MM.1S (cell line): ENCODE measurements around the gene RNF34.

Experiments used
- DNase-seq: peaks from one replicate; pipeline ENCODE4 v3.0.0-alpha.2; 2015
- H2AFZ ChIP-seq: fragments of 300-600 bp; sonication (generic); 2 replicates; pipeline ENCODE4 v1.6.0; 2016; ENCODE audit warnings: antibody characterized with exemption, low read length
- H3F3A ChIP-seq: fragments of 300-600 bp; sonication (generic); 2 replicates; pipeline ENCODE4 v1.6.1; 2016; ENCODE audit warnings: mild to moderate bottlenecking, antibody characterized with exemption, low read length, moderate library complexity, mixed read lengths; ENCODE audit not compliant: insufficient read depth
- H3K27ac ChIP-seq: fragments of 300-600 bp; sonication (generic); 2 replicates; pipeline ENCODE4 v1.5.1; 2016; ENCODE audit warnings: mild to moderate bottlenecking, low read length
- H3K27me3 ChIP-seq: fragments of 300-600 bp; sonication (generic); replicated peaks from 2 replicates; pipeline ENCODE4 v1.6.0; 2016; ENCODE audit warnings: low read length; ENCODE audit not compliant: insufficient read depth
- H3K36me3 ChIP-seq: fragments of 300-600 bp; sonication (generic); replicated peaks from 2 replicates; pipeline ENCODE4 v1.6.1; 2016; ENCODE audit warnings: mild to moderate bottlenecking, low read length, mixed read lengths; ENCODE audit not compliant: insufficient read depth
- H3K4me1 ChIP-seq: fragments of 300-600 bp; sonication (generic); 2 replicates; pipeline ENCODE4 v1.6.1; 2016; ENCODE audit warnings: low read length, mixed read lengths
- H3K4me2 ChIP-seq: fragments of 300-600 bp; sonication (generic); 2 replicates; pipeline ENCODE4 v1.6.0; 2016; ENCODE audit warnings: low read depth, low read length
- H3K4me3 ChIP-seq: fragments of 300-600 bp; sonication (generic); 2 replicates; pipeline ENCODE4 v1.5.1; 2016; ENCODE audit warnings: low read length, mixed read lengths
- H3K79me2 ChIP-seq: fragments of 300-600 bp; sonication (generic); 2 replicates; pipeline ENCODE4 v1.6.1; 2016; ENCODE audit warnings: mixed run types, low read length, mixed read lengths
- H3K9ac ChIP-seq: fragments of 300-600 bp; sonication (generic); 2 replicates; pipeline ENCODE4 v1.6.1; 2016; ENCODE audit warnings: low read length, mixed read lengths
- H3K9me2 ChIP-seq: fragments of 300-600 bp; sonication (generic); replicated peaks from 2 replicates; pipeline ENCODE4 v1.6.1; 2016; ENCODE audit warnings: mild to moderate bottlenecking, low read length, mixed read lengths; ENCODE audit not compliant: insufficient read depth
- H3K9me3 ChIP-seq: fragments of 300-600 bp; sonication (generic); replicated peaks from 2 replicates; pipeline ENCODE4 v1.6.1; 2016; ENCODE audit warnings: mild to moderate bottlenecking, low read length, mixed read lengths; ENCODE audit not compliant: insufficient read depth
- H4K20me1 ChIP-seq: fragments of 300-600 bp; sonication (generic); 2 replicates; pipeline ENCODE4 v1.6.1; 2016; ENCODE audit warnings: mild to moderate bottlenecking, low read length, moderate library complexity, mixed read lengths; ENCODE audit not compliant: insufficient read depth
- EZH2 ChIP-seq: fragments of 300-600 bp; sonication (generic); optimal IDR thresholded peaks from 2 replicates; pipeline ENCODE3; 2017; ENCODE audit warnings: low read depth, mild to moderate bottlenecking, antibody characterized with exemption, low read length, mixed read lengths
- EZH2phosphoT487 ChIP-seq: fragments of 300-600 bp; sonication (generic); IDR thresholded peaks from 2 replicates; pipeline ENCODE4 v1.6.1; 2018; ENCODE audit warnings: antibody characterized with exemption, low read length
- TF ChIP-seq, protein P1 (sequence below): fragments of 300-600 bp; sonication (generic); IDR thresholded peaks from 2 replicates; pipeline ENCODE4 v1.5.1; 2016; ENCODE audit warnings: antibody characterized with exemption, low read length, mixed read lengths

Gene RNF34

DNA sequence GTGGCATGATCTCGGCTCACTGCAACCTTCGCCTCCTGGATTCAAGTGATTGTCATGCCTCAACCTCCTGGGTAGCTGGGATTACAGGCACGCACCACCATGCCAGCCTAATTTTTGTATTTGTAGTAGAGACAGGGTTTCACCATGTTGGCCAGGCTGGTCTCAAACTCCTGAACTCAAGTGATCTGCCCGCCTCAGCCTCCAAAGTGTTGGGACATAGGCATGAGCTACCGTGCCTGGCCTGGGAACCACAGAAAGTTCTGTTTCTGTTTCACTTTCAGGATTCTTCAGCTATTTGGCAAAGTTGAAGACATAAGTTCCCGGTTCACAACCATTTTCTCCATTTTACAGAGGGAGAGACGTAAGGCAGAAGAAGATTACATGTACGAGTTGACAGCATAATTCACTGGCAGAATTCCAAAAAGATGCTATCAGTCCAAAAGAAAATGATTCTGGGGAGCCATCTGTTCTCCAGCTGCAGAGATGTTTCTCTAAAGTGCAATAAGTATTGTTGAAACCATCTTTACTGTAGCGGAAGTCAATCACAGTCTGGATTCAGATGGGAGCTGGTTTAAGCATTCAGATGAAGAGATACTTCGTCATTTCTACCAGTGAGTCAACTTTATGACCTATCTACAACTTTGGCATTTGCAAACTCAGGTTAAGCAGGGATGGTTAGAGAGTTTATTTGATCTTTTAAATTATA, 8.1 kb upstream of the RNF34 start:
- Histone ChIP-seq H3K9me2 (no peaks in the 10 kb centered on the region), H3K36me3 (no peaks in the 10 kb centered on the region), H3K79me2 (no peaks in the 10 kb centered on the region), H3F3A (peaks cover 6% of the 10 kb centered on the region; the same call in 1 of the 2 replicates), H3K4me1 (peaks cover 5% of the 10 kb centered on the region), H3K27ac (peak overlapping the region; percentile 77), H3K9ac (peak overlapping the region; percentile 43), H3K4me2 (peak overlapping the region; percentile 54), H3K27me3 (no peaks in the 10 kb centered on the region), H3K9me3 (no peaks in the 10 kb centered on the region), H3K4me3 (peak overlapping the region; percentile 50; the same call in 1 of the 2 replicates), H4K20me1 (no peaks in the 10 kb centered on the region), H2AFZ (peak overlapping the region; percentile 61)
- TF ChIP-seq EZH2phosphoT487 (no peak), EZH2 (no peak)
- DNase-seq, result peak; percentile 76

DNA sequence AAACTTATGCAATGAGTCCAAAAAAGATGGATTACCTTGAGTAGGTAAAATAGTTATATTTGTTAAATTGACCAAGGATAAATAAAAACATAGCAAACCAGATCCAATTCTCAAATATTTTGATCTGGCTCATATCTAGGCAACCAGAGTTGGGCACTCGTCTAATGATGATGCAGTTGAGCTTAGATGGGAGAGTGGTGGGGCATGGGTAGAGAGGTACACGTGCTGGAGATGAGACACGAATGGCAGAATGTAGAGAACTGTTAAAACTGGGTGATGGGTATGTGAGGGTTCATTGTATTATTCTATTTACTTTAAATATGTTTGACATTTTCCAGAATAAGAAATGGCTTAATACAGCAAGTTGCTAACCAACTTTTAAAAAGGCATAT, 7.6 kb upstream of the RNF34 start:
- Histone ChIP-seq H3F3A (peaks cover 6% of the 10 kb centered on the region; the same call in 1 of the 2 replicates), H3K9me2 (no peaks in the 10 kb centered on the region), H3K36me3 (no peaks in the 10 kb centered on the region), H3K9ac (peak overlapping the region; percentile 43; the same call in 1 of the 2 replicates), H3K79me2 (no peaks in the 10 kb centered on the region), H3K4me2 (peak overlapping the region; percentile 54), H2AFZ (peak overlapping the region; percentile 61; the same call in 1 of the 2 replicates), H3K4me3 (peak overlapping the region; percentile 50; the same call in 1 of the 2 replicates), H4K20me1 (no peaks in the 10 kb centered on the region), H3K4me1 (peaks cover 5% of the 10 kb centered on the region), H3K27ac (peak overlapping the region; percentile 77; the same call in 1 of the 2 replicates), H3K9me3 (no peaks in the 10 kb centered on the region), H3K27me3 (no peaks in the 10 kb centered on the region)
- TF ChIP-seq EZH2 (no peak), EZH2phosphoT487 (no peak)
- TF ChIP-seq, protein P1, sequence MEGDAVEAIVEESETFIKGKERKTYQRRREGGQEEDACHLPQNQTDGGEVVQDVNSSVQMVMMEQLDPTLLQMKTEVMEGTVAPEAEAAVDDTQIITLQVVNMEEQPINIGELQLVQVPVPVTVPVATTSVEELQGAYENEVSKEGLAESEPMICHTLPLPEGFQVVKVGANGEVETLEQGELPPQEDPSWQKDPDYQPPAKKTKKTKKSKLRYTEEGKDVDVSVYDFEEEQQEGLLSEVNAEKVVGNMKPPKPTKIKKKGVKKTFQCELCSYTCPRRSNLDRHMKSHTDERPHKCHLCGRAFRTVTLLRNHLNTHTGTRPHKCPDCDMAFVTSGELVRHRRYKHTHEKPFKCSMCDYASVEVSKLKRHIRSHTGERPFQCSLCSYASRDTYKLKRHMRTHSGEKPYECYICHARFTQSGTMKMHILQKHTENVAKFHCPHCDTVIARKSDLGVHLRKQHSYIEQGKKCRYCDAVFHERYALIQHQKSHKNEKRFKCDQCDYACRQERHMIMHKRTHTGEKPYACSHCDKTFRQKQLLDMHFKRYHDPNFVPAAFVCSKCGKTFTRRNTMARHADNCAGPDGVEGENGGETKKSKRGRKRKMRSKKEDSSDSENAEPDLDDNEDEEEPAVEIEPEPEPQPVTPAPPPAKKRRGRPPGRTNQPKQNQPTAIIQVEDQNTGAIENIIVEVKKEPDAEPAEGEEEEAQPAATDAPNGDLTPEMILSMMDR, result no peak
- no peak for DNase-seq

DNA sequence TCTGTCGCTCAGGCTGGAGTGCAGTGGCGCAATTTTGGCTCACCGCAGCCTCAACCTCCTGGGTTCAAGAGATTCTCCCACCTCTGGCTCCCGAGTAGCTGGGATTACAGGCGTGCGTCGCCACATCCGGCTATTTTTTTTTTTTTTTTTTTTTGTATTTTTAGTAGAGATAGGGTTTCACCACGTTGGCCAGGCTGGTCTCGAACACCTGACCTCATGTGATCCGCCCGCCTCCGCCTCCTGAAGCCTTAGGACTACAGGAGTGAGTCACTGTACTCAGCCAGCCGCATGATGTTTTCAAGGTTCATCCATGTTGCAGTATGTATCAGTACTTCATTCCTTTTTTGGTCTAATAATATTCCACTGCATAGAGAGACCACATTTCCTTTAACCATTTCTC, 2.4 kb upstream of the RNF34 start:
- TF ChIP-seq, protein P1, result no peak
- TF ChIP-seq EZH2 (no peak), EZH2phosphoT487 (no peak)
- H3K9me3 ChIP-seq, result no peaks in the 10 kb centered on the region

DNA sequence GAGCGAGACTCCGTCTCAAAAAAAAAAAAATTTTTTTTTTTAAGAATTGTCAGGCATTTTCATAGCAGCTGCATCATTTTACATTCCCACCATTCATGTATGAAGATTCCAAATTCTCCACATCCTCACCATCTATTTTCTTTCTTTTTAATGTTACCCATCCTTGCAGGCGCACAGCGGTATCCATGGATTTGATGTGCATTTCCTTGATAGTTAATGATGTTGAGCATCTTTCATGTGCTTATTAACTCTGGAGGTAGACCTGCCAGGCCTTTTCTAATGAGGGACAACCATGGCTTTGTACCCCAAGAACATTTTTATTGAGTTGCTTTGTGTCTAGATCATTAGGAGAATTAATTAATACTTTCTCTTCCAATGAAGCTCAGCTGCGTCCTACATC, 1.6 kb upstream of the RNF34 start:
- no peak overlapping the region for H2AFZ ChIP-seq
- H3K4me2 ChIP-seq, result no peak overlapping the region

More for the DNA sequence above, 2.4 kb upstream of the RNF34 start:
- Histone ChIP-seq H3K36me3 (no peaks in the 10 kb centered on the region), H3K4me1 (no peaks in the 10 kb centered on the region), H3K9me2 (no peaks in the 10 kb centered on the region), H3K27ac (no peak overlapping the region), H3F3A (0 out of 2 replicates have a peak, but pooled peaks cover 5% of the 10 kb centered on the region), H2AFZ (no peak overlapping the region), H4K20me1 (no peaks in the 10 kb centered on the region), H3K27me3 (no peaks in the 10 kb centered on the region), H3K9ac (no peak overlapping the region), H3K4me3 (no peak overlapping the region), H3K79me2 (peaks cover 26% of the 10 kb centered on the region), H3K4me2 (no peak overlapping the region)
- DNase-seq, result no peak

More for the DNA sequence above, 1.6 kb upstream of the RNF34 start:
- Histone ChIP-seq H3K27ac (no peak overlapping the region), H3K9ac (no peak overlapping the region), H3K9me3 (no peaks in the 10 kb centered on the region), H3K9me2 (no peaks in the 10 kb centered on the region), H3K4me1 (no peaks in the 10 kb centered on the region), H3K79me2 (peaks cover 31% of the 10 kb centered on the region), H3F3A (0 out of 2 replicates have a peak, but pooled peaks cover 5% of the 10 kb centered on the region), H3K27me3 (no peaks in the 10 kb centered on the region), H4K20me1 (no peaks in the 10 kb centered on the region), H3K4me3 (no peak overlapping the region), H3K36me3 (no peaks in the 10 kb centered on the region)
- TF ChIP-seq EZH2, result no peak
- TF ChIP-seq, protein P1, result no peak
- no peak for TF ChIP-seq EZH2phosphoT487
- no peak for DNase-seq
